GM12892 (cell line): ENCODE results near the gene SMPD3.

ENCODE experiments used
- POLR2A ChIP-seq: IDR thresholded peaks from 2 replicates; pipeline ENCODE4 v1.6.1; 2011; ENCODE audit warnings: low read depth, low read length, control low read depth
- POLR2AphosphoS5 ChIP-seq: IDR thresholded peaks from 2 replicates; pipeline ENCODE4 v1.6.1; 2011; ENCODE audit warnings: low read depth, low read length, control low read depth
- TAF1 ChIP-seq: IDR thresholded peaks from 2 replicates; pipeline ENCODE4 v1.6.1; 2011; ENCODE audit warnings: low read depth, mild to moderate bottlenecking, control low read depth, low read length, borderline replicate concordance

DNA sequence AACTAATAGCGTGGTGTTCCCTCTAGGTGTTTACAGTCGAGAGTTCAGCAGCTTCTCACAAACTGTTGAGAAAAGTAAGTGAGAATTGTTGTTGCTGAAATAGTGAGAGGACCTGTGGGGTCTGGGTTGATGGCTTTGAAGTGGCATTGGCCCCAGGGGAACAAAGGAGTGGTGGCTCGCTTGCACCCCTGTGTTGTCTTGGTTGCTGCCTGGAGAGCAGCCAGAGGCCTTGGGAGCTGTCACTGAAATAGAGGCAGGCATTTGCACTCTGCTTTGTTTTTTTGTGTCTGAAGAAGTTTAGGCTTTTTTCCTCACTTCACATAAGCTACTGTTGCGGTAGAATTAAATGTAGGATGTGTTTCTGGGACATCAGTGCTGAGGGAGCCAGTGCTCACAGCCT, 100.7 kb downstream of the SMPD3 start:
- TF ChIP-seq POLR2A (no peak), POLR2AphosphoS5 (no peak), TAF1 (no peak)
